Stimulated activated CD8-positive, alpha-beta memory T cell treated with anti-CD3 and anti-CD28 coated beads, Interleukin-15, amount 100 ng/mL, for 24 hours (primary cell): ENCODE results near the gene ZNF512B.
"Not testable (repeated sequence)": the region's sequence is repeated elsewhere in the genome, so short reads cannot be mapped to it uniquely, and the experiment has no call there.

Source experiments
- DNase-seq: peaks from one replicate; pipeline ENCODE4 v3.0.0-alpha.2; 2020; ENCODE audit warnings: low read depth

The ZNF512B gene

DNA sequence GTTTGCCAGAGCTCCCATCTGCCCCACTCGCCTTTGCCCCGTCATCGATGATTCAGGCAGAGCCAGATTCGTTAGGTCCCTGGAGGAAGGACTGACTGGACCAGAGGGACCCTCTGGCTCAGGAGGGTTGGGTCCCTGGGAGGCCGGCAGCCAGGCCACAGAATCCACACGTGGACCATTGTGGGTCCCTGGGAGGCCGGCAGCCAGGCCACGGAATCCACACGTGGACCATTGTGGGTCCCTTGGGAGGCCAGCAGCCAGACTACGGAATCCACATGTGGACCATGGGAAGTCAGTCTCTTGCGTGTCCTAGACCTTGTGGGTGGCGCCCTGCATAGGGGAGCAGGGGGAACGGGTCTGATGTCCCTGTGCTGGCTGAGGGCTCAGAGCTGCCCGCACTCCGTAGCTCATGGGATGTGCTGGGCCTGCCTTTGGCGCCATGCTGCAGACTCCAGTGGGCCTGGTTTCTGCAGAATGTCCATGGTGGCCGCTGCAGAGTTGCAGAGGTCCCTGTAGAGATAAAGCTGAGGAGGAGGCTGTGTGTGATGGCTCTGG, 37.0 kb downstream of the ZNF512B start:
- DNase-seq, result no peak

DNA sequence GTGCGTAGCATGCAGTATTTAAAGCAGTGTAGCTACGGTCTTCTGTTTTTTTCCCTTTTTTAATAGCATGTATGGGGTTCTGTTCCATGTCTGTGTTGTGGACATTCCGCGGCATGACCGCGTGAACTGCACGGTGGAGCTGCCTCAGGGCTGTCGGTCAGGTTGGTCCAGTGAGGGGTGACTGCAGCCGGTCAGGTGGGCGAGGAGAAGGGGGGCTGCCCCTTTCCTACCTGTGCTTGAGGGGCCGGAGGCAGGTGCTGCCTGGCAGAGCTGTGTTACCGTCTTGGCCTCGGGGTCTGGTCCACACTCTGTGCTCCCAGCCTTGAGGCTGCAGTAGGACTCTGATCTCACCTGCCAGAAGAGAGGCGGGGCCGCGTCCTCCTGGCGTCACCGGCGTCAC, 38.0 kb downstream of the ZNF512B start:
- DNase-seq, result no peak

DNA sequence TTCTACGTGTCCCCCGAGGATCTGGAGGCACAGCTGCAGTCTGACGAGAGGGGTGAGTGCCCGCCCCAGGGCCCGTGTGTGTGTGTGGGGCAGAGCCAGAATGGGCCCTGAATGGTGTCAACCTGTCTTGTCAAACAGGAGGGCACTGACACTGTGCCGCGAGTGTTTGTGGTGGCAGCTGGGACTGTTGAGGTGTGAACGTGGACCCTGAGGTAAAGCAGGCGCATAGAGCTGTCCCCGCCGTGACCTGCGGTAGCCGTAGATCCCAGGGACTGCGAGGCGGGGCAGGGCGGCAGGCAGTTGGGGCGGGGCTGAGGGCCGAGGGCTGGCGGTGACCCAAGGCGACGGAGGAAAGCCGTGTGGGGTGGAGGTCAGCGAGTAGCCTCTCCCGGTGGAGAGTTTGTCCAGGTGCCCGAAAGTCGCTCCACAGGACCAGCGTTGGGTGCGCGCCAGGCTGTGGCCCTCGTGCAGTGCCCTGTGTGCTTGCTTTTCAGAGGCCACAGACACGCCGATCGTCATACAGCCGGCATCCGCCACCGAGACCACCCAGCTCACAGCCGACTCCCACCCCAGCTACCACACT, 38.7 kb downstream of the ZNF512B start:
- DNase-seq, result no peak

DNA sequence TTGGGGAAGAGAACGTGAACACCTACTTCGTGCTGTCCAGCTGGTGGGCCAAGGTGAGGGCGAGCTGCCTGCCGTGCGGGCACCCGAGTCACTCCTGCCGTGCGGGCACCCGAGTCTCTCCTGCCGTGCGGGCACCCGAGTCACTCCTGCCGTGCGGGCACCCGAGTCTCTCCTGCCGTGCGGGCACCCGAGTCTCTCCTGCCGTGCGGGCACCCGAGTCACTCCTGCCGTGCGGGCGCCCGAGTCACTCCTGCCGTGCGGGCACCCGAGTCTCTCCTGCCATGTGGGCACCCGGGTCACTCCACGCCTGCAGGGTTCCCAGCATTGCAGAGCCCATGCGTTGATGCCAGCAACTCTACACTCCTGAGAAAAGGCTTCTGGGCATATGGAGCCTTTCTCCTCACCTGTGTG, 40.3 kb downstream of the ZNF512B start:
- not testable (repeated sequence) for DNase-seq

DNA sequence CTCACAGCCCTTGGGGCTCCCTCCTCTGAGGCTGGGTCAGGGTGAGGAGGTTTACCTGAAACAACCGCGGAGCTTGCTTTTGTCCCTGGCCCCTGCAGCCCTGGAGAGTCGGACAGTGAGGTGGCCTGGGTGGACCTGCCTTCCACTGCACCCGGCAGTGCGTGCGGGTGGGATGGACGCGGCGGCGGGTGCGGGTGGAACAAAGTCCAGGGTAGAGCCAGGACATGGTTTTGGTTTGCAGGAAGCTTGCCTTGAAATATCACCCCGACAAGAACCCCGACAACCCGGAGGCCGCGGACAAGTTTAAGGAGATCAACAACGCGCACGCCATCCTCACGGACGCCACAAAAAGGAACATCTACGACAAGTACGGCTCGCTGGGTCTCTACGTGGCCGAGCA, 40.7 kb downstream of the ZNF512B start:
- no peak for DNase-seq

DNA sequence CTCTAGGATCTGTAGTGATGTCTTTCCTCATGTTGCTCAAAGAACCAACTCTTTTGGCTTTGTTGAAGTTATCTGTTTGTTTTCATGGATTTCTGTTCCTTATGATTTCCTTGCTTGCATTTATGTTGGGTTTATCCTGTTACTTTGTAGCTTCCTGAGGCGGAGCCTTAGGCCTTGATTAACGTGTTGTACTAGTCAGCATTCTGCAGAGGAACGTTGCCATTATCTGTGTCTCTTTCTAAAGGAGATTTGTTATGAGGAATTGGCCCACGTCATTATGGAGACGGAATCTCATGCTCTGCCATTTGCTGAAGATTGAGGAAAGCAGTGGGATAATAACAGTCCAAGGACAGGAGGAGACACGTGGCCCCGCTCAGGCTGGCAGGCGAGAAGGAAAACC, 43.4 kb downstream of the ZNF512B start:
- no peak for DNase-seq

DNA sequence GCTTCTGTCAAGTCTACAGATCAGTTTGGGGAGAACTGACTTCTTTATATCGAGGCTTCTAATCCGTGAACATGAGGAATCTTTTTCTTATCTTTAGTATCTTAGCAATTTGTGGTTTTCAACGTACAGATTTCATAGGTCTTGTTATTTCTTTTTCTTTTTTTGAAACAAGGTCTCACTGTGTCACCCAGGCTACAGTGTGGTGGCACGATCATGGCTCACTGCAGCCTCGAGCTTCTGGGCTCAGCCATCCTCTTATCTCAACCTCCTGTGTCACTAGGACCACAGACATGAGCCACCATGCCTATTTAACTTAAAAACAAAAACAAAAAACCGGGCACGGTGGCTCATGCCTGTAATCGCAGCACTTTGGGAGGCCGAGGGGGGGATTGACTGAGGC, 45.5 kb downstream of the ZNF512B start:
- no peak for DNase-seq

DNA sequence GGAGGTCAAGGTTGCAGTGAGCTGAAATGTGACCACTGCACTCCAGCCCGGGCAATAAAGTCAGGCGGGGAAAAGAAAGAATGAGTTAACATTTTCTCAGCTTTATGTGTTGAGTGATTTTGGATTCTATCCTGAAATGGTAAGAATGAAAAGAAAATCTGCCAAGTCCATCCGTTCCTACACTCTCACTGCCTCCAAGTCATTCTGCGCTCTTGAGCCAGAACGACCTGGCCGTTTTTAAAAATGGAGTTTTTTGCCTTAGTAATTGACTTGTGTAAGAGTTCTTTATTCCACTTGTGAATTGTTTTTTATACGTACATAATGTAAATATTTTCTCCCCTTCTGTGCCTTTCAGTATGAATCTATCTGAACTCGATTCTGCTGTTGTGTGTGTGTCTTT, 46.1 kb downstream of the ZNF512B start:
- DNase-seq, result no peak

DNA sequence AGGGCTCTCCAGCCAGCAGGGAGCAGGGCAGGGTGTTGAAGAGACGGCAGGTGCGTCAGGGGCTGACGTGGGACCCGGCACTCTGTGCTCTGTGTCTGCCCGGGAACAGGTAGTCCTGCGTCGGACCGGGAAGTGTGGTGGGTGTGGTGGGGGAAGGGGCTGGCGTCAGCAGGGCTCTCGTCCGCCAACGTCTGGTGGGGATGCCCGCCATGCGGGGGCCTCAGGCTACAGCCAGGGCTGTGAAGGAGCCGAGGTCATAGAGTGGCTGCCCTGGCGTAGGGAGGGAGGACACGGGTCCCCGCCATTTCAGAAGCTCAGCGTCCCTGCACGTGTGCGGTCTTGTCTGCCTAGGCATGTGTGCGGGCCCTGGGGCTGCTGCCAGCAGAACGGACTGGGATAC, 49.5 kb downstream of the ZNF512B start:
- DNase-seq, result no peak

DNA sequence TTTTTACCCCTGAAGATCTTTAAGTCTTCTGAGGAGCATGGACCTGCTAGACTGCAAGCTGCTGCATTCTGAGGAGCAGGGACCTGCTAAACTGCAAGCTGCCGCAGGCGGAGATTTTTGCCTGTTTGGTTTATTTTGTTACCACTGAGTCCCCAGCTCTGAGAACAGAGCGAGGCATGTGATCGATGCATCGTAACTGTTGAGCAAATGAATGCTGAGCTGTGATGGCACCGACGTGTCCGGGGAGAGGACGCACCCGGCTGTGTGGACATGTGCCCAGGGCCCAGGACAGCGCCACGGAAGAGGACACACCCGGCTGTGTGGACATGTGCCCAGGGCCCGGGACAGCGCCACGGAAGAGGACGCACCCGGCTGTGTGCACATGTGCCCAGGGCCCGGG, 50.6 kb downstream of the ZNF512B start:
- DNase-seq, result no peak

DNA sequence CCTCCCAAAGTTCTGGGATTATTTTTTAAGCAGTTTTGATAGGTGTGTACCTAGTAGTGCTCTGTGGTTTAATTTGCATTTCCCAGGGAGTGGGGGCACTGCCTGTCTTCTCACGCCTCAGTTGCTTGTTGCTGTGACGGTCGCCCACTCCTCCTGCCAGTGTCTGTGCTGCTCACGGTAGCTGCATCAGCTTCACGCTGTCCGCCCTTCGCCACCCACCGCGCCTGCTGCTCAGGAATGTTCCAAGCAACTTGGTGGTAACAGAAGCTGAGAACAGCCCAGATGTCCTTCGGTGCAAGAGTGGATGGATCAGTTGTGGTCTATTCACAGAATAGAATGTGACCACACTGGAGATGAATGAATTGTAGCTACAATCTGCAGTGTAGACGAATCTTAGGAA, 51.9 kb downstream of the ZNF512B start:
- no peak for DNase-seq

DNA sequence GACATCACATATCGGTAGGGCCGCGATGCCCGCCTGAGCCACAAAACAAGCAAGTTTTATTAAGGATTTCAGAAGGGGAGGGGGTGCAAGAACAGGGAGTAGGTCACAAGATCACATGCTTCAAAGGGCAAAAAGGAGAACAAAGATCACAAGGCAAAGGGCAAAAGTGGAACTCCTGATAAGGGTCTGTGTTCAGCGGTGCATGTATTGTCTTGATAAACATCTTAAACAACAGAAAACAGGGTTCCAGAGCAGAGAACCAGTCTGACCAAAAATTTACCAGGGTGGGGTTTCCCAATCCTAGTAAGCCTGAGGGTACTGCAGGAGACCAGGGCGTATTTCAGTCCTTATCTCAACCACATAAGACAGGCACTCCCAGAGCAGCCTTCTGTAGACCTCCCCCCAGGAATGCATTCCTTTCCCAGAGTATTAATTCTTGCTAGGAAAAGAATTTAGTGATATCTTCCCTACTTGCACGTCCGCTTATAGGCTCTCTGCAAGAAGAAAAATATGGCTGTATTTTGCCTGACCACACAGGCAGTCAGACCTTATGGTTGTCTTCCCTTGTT, 53.3 kb downstream of the ZNF512B start:
- not testable (repeated sequence) for DNase-seq

DNA sequence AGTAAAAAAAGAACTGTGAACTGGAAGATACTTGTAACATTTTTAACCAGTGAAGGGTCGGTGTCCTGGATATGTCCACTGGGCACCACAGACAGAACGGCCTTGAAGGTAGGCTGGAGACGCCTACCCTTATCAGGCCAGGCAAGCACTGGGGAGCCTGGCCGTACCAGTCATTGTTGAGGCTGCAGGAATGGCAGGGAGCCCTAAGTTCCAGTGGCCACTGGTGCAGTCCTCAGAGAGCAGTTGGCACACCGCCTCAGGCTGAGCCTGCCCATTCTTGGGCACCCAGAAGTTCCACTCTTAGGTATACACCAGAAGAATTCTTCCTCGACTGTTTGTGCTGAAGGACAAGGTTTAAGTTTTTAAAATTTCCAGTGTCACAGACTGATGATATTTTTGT, 54.3 kb downstream of the ZNF512B start:
- DNase-seq, result no peak

DNA sequence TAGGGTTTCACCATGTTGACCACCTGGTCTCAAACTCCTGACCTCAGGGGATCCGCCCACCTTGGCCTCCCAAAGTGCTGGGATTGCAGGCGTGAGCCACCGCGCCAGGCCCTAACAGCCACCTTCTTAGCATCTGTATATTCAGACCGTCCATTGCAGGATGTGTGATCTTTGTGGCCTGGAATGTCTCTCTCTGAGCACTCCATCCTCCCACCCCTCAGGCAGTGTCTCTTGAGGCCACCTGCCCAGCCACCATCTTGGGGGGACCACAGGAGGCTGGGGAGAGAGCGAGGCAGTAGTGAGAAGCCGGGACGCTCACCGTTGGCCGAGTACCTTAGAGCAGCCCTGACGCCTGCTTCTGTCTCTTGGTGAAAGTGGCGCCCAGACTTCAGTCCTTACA, 56.0 kb downstream of the ZNF512B start:
- DNase-seq, result no peak

DNA sequence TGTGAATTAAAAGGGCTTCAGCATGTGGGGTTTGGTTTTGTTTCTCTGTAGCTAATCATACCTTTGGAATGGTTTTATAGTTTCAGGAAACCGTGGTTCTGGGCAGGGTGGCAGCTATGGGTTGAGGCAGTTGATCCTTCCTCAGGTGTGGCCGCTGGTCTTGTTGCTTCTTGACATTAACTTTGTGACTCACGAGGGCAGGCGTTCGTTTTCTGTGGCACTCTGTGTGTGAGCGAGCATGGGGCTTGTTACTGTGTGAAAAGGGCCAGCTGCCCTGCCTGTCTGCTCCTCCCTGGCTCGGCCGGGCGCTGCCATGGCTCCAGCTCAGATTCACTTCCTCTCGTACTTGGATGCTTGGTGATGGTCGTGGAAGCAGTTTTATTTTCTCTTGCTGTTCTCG, 58.6 kb downstream of the ZNF512B start:
- DNase-seq, result no peak

DNA sequence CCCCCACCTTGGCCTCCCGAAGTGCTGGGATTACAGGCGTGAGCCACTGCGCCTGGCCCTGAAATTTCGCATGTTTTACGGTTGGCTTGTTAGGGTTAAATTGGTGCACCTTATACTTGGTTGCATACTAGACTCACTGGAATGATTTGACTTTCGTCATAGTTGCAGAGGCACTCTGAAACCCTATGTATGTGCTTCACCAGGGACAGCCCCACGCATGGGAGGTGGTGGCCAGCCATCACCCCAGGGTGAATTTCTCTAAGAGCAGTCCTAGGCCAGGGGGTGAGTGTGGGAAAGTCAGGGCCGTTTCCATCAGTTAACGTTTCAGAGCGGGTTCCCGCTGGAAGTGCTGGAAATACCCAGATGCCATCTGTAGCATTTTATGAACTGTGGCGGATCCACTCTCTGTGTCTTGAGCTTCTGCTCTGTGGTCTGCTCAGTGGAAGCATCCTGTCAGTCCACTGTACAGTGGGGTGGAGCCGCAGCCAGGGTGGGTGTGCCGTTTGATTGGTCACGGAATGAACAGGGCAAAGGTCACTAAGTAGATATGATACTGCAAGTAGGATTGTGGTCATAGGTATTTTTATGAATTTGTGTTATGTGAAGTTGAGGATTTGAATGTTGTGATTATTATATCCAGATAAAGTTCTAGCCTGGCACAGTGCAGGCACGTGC, 61.6 kb downstream of the ZNF512B start:
- DNase-seq, result no peak
